Right atrium auricular region (tissue), 2 donors: Measurements from ENCODE around the gene ERVK3-1. TPM values are rescaled to one million over a fixed set of nuclear protein-coding genes. Genes with fewer than 3 reads are reported as not detected.

ENCODE experiments used
- DNase-seq: peaks from one replicate; pipeline ENCODE4 v3.0.0-alpha.2; 2019; ENCODE audit warnings: low spot score
- H3K27ac ChIP-seq, 2 donors: fragments of 200-600 bp; sonication (generic); 1 replicate in 1 of 2; 2 replicates in 1 of 2; pipeline ENCODE4 v1.5.1; 2016 to 2019
- H3K27me3 ChIP-seq, 2 donors: fragments of 200-600 bp; sonication (generic); one replicate each; pipeline versions ENCODE4 v1.5.1 to v1.6.0; 2017 to 2019
- H3K36me3 ChIP-seq: fragments of 200-600 bp; sonication (generic); one replicate; pipeline ENCODE4 v1.5.1; 2016
- H3K4me1 ChIP-seq, 2 donors: fragments of 200-600 bp; sonication (generic); one replicate each; pipeline versions ENCODE4 v1.5.1 to v1.6.0; 2017 to 2019
- H3K4me3 ChIP-seq, 2 donors: fragments of 200-600 bp; sonication (generic); 1 replicate in 1 of 2; 2 replicates in 1 of 2; pipeline ENCODE4 v1.5.1; 2017 to 2019; ENCODE audit warnings: mild to moderate bottlenecking in 1 of 2, moderate library complexity in 1 of 2
- H3K9me3 ChIP-seq, 2 donors: fragments of 200-600 bp; sonication (generic); one replicate each; pipeline ENCODE4 v1.5.1; 2019
- CTCF ChIP-seq, 2 donors: fragments of 200-600 bp; sonication (generic); IDR thresholded peaks; one replicate each; pipeline ENCODE4 v1.5.1; 2019; ENCODE audit warnings: antibody characterized with exemption in 2 of 2
- total RNA-seq, 2 donors: library from RNA; depleted of rRNA; stranded (reverse); fragments of >200 nt; gene quantifications; one replicate each; pipeline ENCODE4 v1.1.0, GENCODE V29; 2016

The ERVK3-1 gene
- total RNA-seq, 2 donors from 2014 or later: 20.9 to 32.6 TPM

GRCh38 chr19:58330458-58330857 lies 25.3 kb downstream of the ERVK3-1 start:
- no peaks in the 10 kb centered on the region for H3K27me3 ChIP-seq
- no peak for TF ChIP-seq CTCF (IDR thresholded peaks at IDR 0.05)
- DNase-seq: no peak
- peaks cover 8% of the 10 kb centered on the region for H3K36me3 ChIP-seq
- H3K27ac ChIP-seq: no peak overlapping the region
- H3K4me3 ChIP-seq: no peak overlapping the region
- H3K9me3 ChIP-seq: no peaks in the 10 kb centered on the region
- peaks cover 0 to 27% of the 10 kb centered on the region in 2 donors for H3K4me1 ChIP-seq

DNA sequence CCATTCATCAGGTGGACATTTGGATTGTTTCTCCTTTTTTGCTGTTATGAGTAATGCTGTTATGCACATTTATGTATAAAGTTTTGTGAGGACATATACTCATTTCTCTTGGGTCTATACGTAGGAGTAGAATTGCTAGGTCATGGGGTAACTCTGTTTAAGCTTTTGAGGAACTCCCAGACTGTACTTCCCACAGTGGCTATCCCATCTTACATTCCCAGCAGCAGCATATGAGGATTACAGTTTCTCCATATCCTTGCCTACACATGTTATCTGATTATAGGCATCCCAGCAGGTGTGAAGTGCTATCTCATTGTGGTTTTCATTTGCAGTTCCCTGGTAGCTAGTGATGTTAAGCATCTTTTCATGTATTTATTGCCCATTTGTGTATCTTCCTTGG lies 27.5 kb downstream of the ERVK3-1 start:
- Histone ChIP-seq H3K27me3 (no peaks in the 10 kb centered on the region), H3K4me1 (peaks cover 0 to 14% of the 10 kb centered on the region in 2 donors), H3K27ac (no peak overlapping the region), H3K4me3 (no peak overlapping the region), H3K36me3 (peaks cover 13% of the 10 kb centered on the region), H3K9me3 (no peaks in the 10 kb centered on the region)
- no peak for TF ChIP-seq CTCF (IDR thresholded peaks at IDR 0.05)
- no peak for DNase-seq

- Histone ChIP-seq H3K27ac (no peak overlapping the region), H3K36me3 (peaks cover 26% of the 10 kb centered on the region), H3K27me3 (no peaks in the 10 kb centered on the region), H3K9me3 (no peaks in the 10 kb centered on the region), H3K4me1 (no peaks in the 10 kb centered on the region), H3K4me3 (no peak overlapping the region)
- DNase-seq: no peak
- TF ChIP-seq CTCF (IDR thresholded peaks at IDR 0.05): no peak
These were observed 29.6 kb downstream of the ERVK3-1 start for GRCh38 chr19:58334691-58335249.

DNA sequence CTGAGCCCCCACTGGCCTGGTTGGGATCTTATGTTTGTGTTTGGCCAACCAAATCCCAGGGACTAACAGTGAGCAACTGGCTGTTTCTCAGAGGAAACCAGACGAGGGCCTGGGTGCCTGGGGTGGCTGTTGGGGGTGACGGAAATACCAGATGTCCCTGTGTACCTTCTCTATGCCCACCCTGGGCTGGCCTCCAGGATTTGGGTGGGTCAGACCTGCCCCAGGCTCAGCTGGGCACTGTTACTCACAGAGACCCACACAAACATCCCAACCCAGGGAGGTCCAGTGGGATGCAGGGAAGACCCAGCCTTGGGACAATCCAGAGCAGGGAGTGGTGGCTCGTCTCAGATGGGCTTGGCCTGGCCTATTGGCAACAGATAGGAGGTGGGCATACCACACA lies 30.5 kb downstream of the ERVK3-1 start:
- no peaks in the 10 kb centered on the region for H3K27me3 ChIP-seq
- H3K36me3 ChIP-seq: peaks cover 26% of the 10 kb centered on the region
- H3K27ac ChIP-seq: no peak overlapping the region
- no peak for TF ChIP-seq CTCF (IDR thresholded peaks at IDR 0.05)
- H3K9me3 ChIP-seq: no peaks in the 10 kb centered on the region
- no peak overlapping the region for H3K4me3 ChIP-seq
- H3K4me1 ChIP-seq: no peaks in the 10 kb centered on the region
- no peak for DNase-seq

GRCh38 chr19:58336216-58336615 lies 31.0 kb downstream of the ERVK3-1 start:
- Histone ChIP-seq H3K27me3 (no peaks in the 10 kb centered on the region), H3K36me3 (peaks cover 26% of the 10 kb centered on the region), H3K4me3 (no peak overlapping the region), H3K4me1 (no peaks in the 10 kb centered on the region), H3K27ac (no peak overlapping the region), H3K9me3 (no peaks in the 10 kb centered on the region)
- TF ChIP-seq CTCF (IDR thresholded peaks at IDR 0.05): no peak
- DNase-seq: no peak

- H3K9me3 ChIP-seq: no peaks in the 10 kb centered on the region
- H3K4me1 ChIP-seq: no peaks in the 10 kb centered on the region
- no peak for TF ChIP-seq CTCF (IDR thresholded peaks at IDR 0.05)
- H3K27me3 ChIP-seq: no peaks in the 10 kb centered on the region
- no peak overlapping the region for H3K4me3 ChIP-seq
- H3K36me3 ChIP-seq: peaks cover 26% of the 10 kb centered on the region
- no peak overlapping the region for H3K27ac ChIP-seq
- DNase-seq: no peak
These were observed 31.6 kb downstream of the ERVK3-1 start for GRCh38 chr19:58336820-58337219.
